Ishikawa (cell line): Measurements from ENCODE around the gene OR2M5.

Experiments used
- CEBPB ChIP-seq: IDR thresholded peaks from 2 replicates; pipeline ENCODE4 v1.6.1; 2012
- CREB1 ChIP-seq: IDR thresholded peaks from 2 replicates; pipeline ENCODE4 v1.6.1; 2012; ENCODE audit warnings: low read depth
- EGR1 ChIP-seq: IDR thresholded peaks from 2 replicates; pipeline ENCODE4 v1.6.1; 2012
- EP300 ChIP-seq: IDR thresholded peaks from 2 replicates; pipeline ENCODE4 v1.6.1; 2012; ENCODE audit warnings: borderline replicate concordance
- FOXM1 ChIP-seq: IDR thresholded peaks from 2 replicates; pipeline ENCODE4 v1.6.1; 2012; ENCODE audit warnings: low read depth, borderline replicate concordance
- MAX ChIP-seq: IDR thresholded peaks from 2 replicates; pipeline ENCODE4 v1.6.1; 2012
- NFIC ChIP-seq: IDR thresholded peaks from 2 replicates; pipeline ENCODE4 v1.6.1; 2012
- RAD21 ChIP-seq: IDR thresholded peaks from 2 replicates; pipeline ENCODE4 v1.6.1; 2012; ENCODE audit warnings: low read depth
- REST ChIP-seq: IDR thresholded peaks from 2 replicates; pipeline ENCODE4 v1.6.1; 2012; ENCODE audit warnings: low read depth, mild to moderate bottlenecking
- TAF1 ChIP-seq: IDR thresholded peaks from 2 replicates; pipeline ENCODE4 v1.6.1; 2012; ENCODE audit warnings: low read depth, mild to moderate bottlenecking
- TCF12 ChIP-seq: IDR thresholded peaks from 2 replicates; pipeline ENCODE4 v1.6.1; 2012; ENCODE audit warnings: low read depth
- TEAD4 ChIP-seq: IDR thresholded peaks from 2 replicates; pipeline ENCODE4 v1.6.1; 2012
- USF1 ChIP-seq: IDR thresholded peaks from 2 replicates; pipeline ENCODE4 v1.6.1; 2012
- YY1 ChIP-seq: IDR thresholded peaks from 2 replicates; pipeline ENCODE4 v1.6.1; 2012; ENCODE audit warnings: low read depth
- ZBTB7A ChIP-seq: IDR thresholded peaks from 2 replicates; pipeline ENCODE4 v1.6.1; 2012; ENCODE audit warnings: low read depth

OR2M5 gene

GRCh38 chr1:248127653-248128052, 17.3 kb upstream of the OR2M5 start:
- TF ChIP-seq EGR1 (no peak), TCF12 (no peak), FOXM1 (no peak), RAD21 (no peak), REST (no peak)

GRCh38 chr1:248136811-248137210, 8.1 kb upstream of the OR2M5 start:
- TF ChIP-seq ZBTB7A (no peak), CEBPB (no peak), RAD21 (no peak), FOXM1 (no peak), EP300 (no peak), TCF12 (no peak), CREB1 (no peak), MAX (no peak), EGR1 (no peak), USF1 (no peak), TAF1 (no peak), TEAD4 (no peak)

- TF ChIP-seq TEAD4 (no peak), RAD21 (no peak), TAF1 (no peak), USF1 (no peak), MAX (no peak), NFIC (no peak), EP300 (no peak), CEBPB (no peak), YY1 (no peak), TCF12 (no peak), EGR1 (no peak), CREB1 (no peak), REST (no peak), FOXM1 (no peak), ZBTB7A (no peak)
These were observed 4.1 kb upstream of the OR2M5 start for GRCh38 chr1:248140846-248141245.

GRCh38 chr1:248143311-248143710, 1.6 kb upstream of the OR2M5 start:
- no peak for TF ChIP-seq CREB1

- TF ChIP-seq CREB1 (no peak), TAF1 (no peak), TEAD4 (no peak), MAX (no peak), EP300 (no peak), RAD21 (no peak), ZBTB7A (no peak), REST (no peak), YY1 (no peak), FOXM1 (no peak), EGR1 (no peak), NFIC (no peak), CEBPB (no peak), TCF12 (no peak)
These were observed 7.3 kb downstream of the OR2M5 start for GRCh38 chr1:248152056-248152827.
